Astrocyte (in vitro differentiated cells and primary cell): ENCODE results near the gene PCNT.

Experiments
- EZH2 ChIP-seq: IDR thresholded peaks from 2 replicates; pipeline ENCODE4 v1.6.1; 2012; ENCODE audit warnings: mild to moderate bottlenecking, low read length, inconsistent platforms; ENCODE audit not compliant: insufficient read depth
- TF ChIP-seq, protein P1 (sequence below): IDR thresholded peaks from 2 replicates; pipeline ENCODE4 v1.5.1; 2011; ENCODE audit warnings: low read depth, mild to moderate bottlenecking, inconsistent platforms, low read length, moderate library complexity; ENCODE audit not compliant: insufficient read depth

DNA sequence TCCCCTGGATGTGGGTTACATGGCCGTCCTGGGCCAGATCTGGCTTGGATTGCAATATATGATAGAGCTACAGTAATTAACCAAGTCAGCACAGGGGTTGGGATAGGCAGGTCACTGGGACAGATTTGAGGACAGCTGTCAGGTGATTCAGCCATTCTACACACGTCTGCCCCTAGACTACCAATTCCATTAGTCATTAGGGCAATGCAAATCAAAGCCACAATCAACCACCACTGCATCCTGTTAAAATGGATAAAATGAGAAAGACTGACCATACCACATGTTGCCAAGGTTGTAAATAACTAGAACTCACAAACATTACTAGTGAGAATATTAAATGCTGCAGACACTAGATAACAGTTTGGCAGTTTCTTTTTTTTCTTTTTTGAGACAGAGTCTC lies 16.3 kb upstream of the PCNT start:
- TF ChIP-seq, protein P1, sequence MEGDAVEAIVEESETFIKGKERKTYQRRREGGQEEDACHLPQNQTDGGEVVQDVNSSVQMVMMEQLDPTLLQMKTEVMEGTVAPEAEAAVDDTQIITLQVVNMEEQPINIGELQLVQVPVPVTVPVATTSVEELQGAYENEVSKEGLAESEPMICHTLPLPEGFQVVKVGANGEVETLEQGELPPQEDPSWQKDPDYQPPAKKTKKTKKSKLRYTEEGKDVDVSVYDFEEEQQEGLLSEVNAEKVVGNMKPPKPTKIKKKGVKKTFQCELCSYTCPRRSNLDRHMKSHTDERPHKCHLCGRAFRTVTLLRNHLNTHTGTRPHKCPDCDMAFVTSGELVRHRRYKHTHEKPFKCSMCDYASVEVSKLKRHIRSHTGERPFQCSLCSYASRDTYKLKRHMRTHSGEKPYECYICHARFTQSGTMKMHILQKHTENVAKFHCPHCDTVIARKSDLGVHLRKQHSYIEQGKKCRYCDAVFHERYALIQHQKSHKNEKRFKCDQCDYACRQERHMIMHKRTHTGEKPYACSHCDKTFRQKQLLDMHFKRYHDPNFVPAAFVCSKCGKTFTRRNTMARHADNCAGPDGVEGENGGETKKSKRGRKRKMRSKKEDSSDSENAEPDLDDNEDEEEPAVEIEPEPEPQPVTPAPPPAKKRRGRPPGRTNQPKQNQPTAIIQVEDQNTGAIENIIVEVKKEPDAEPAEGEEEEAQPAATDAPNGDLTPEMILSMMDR = no peak
- TF ChIP-seq EZH2 = no peak
